ENCODE results near the gene MSANTD4. TPM values are rescaled to one million over a fixed set of nuclear protein-coding genes. Genes with fewer than 3 reads are reported as not detected.

Gene MSANTD4
- total RNA-seq (13.8 and 15.0 TPM in 2 replicates), polyA plus RNA-seq (3.3 and 3.9 TPM in 2 replicates), polyA minus RNA-seq (4.9 and 5.9 TPM in 2 replicates), Bru-seq, nascent RNA (percentile 84 among the genes with signal in this experiment), BruChase-seq, experiment 1, labeled RNA remaining after a 6-hour chase (percentile 70 among the genes with signal in this experiment), BruChase-seq, experiment 2, labeled RNA remaining after a 2-hour chase (percentile 89 among the genes with signal in this experiment)
- 4.5 and 4.6 TPM in 2 replicates for polyA plus RNA-seq (2011; cell fraction: cytosol; rRNA removed)
- 5.8 and 7.7 TPM in 2 replicates for polyA plus RNA-seq (2011; cell fraction: nucleus; rRNA removed)
- 14.1 and 17.6 TPM in 2 replicates for polyA plus RNA-seq (2012)
- 5.2 TPM for polyA minus RNA-seq (2011; cell fraction: cytosol; rRNA and poly(A)+ RNA removed)
- 7.9 and 9.5 TPM in 2 replicates for polyA minus RNA-seq (2011; cell fraction: nucleus; rRNA and poly(A)+ RNA removed)
- long read RNA-seq, partial matches to known transcripts: 0 of 9 reads
- long read RNA-seq, other reads (novel, unspliced or antisense): 5 of 9 reads

DNA sequence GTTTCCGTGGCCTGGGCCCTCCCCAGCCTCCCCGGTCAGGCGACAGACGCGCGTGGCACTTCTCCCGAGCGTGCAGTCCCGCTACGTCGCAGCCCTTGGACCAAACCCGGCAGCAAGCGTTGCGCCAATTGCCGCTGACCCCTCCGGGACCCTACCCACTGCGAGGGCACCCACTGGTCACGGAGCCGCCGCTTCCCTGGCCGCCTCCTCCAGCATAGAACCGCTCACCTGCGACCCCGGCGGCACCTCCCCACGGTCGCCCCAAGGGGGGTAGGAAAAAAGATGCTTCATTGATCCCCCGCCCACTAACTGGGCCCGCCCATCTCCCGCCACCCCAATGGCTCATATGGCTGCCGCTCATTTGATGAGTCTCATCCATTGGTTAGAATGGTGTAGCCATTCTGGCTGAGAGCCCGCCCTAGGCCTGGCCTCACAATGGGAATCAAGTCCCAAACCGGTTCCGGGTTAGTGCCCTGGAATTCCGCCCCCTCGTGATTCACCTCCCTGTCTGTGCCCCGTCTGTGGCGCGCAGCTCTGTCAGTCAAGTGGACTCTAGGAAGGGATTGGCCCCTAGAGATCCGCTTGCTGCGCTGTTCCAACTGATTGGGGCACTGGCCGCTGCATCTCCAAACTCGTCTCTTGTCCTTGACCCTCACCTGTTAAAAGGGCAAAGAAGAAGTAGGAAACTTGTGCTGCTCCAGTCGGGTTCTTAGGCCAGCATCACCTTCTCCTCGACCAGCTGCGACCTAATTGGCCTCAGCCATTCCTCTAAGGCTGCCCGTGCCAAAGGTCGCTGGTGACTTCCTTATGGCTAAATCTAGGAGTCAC, at the start of gene MSANTD4:
MSANTD4 (minus strand) TSS at position 274 of the 828 bp plus-strand sequence. CDS start 11,323 bp downstream, outside the sequence.
- CTCF ChIA-PET: no interaction called here
- BruUV-seq (replicated peaks): no TSS peak
- FAIRE-seq: peak; percentile 98
- H3K4me2 ChIP-seq (ENCODE audit: insufficient read depth, low read length): peak within 1 kb of the TSS; percentile 96
- dilution Hi-C loops (cut with MboI; ENCODE audit: extremely low pct_ligation_motif_present, low sequenced_read_pairs): no loop called here
- peak; percentile 99 for DNase-seq (ENCODE audit: low read depth, low spot score)
- H3K9me3 ChIP-seq (replicated peaks; ENCODE audit: control insufficient read depth, insufficient read depth, low read length): no peaks in the 10 kb centered on the region
- H3K79me2 ChIP-seq (ENCODE audit: control insufficient read depth, insufficient read depth, low read length): peaks cover 31% of the 10 kb centered on the region
- no peaks in the 10 kb centered on the region for H3K36me3 ChIP-seq (ENCODE audit: control insufficient read depth in 2 of 2, extremely low read depth in 1 of 2, insufficient read depth in 2 of 2, low read length in 2 of 2)
- no peaks in the 10 kb centered on the region for H4K20me1 ChIP-seq (replicated peaks; ENCODE audit: control insufficient read depth, extremely low read depth, insufficient read depth, low read length)
- no peaks in the 10 kb centered on the region for H3K27me3 ChIP-seq (ENCODE audit: control insufficient read depth in 2 of 2, insufficient read depth in 2 of 2, low read length in 2 of 2)
- intact Hi-C loops (cut with micrococcal nuclease): loop anchor here (1.0 to 10.0 kb wide), 5 partner anchors 9 to 977 kb away; partner anchors contain the start of genes AASDHPPT, CARD16 and KBTBD3
- H2AFZ ChIP-seq (ENCODE audit: low read depth, low read length): peak within 1 kb of the TSS; percentile 96
- POLR2A ChIA-PET: no interaction called here
- H3K27ac ChIP-seq (ENCODE audit: insufficient read depth, low read depth, low read length): peak within 1 kb of the TSS; percentile 63
- no peaks in the 10 kb centered on the region for H3K9me1 ChIP-seq (replicated peaks; ENCODE audit: control insufficient read depth, extremely low read depth, insufficient read depth, low read length)
- peak; percentile 78 for TF ChIP-seq POLR2A (IDR thresholded peaks at IDR 0.05; ENCODE audit: low read depth, low read length)
- TF ChIP-seq MYC (IDR thresholded peaks at IDR 0.05; ENCODE audit: low read depth, low read length): no peak
- TF ChIP-seq FOS (IDR thresholded peaks at IDR 0.05; ENCODE audit: borderline replicate concordance, insufficient read depth, low read length): peak; percentile 68
- peak; percentile 40 for TF ChIP-seq JUN (IDR thresholded peaks at IDR 0.05; ENCODE audit: borderline replicate concordance, insufficient read depth, insufficient read length, low read depth)
- TF ChIP-seq POLR2AphosphoS5 (IDR thresholded peaks at IDR 0.05; ENCODE audit: insufficient read depth, low read depth, low read length): peak; percentile 54
- TF ChIP-seq EZH2 (IDR thresholded peaks at IDR 0.05; ENCODE audit: borderline replicate concordance, low read depth, low read length, severe bottlenecking): no peak
- H3K4me3 ChIP-seq (replicated peaks in 1 of 3; ENCODE audit: insufficient read depth in 1 of 3, low read depth in 1 of 3, low read length in 3 of 3): peak within 1 kb of the TSS; percentile 59 to 97 (median 87)
- peaks cover 17% of the 10 kb centered on the region for H3K4me1 ChIP-seq (ENCODE audit: control insufficient read depth, extremely low read depth, insufficient read depth, low read length)
- peak within 1 kb of the TSS; percentile 80 for H3K9ac ChIP-seq (replicated peaks; ENCODE audit: extremely low read depth, insufficient read depth, low read length)

All from endothelial cell of umbilical vein (primary cell).